GM18517 (cell line): ENCODE data around the gene FFAR1.
"Not testable (repeated sequence)": the region's sequence is repeated elsewhere in the genome, so short reads cannot be mapped to it uniquely, and the experiment has no call there.

Experiments
- ATAC-seq: cut with Tn5 transposase; IDR thresholded peaks from one replicate; pipeline ENCODE4 v1.9.1; 2021; ENCODE audit warnings: mild to moderate bottlenecking, moderate library complexity; ENCODE audit not compliant: unreplicated experiment

Gene FFAR1

GRCh38 chr19:35359395-35359794, 11.7 kb downstream of the FFAR1 start:
- not testable (repeated sequence) for ATAC-seq

- not testable (repeated sequence) for ATAC-seq
These were observed 12.4 kb downstream of the FFAR1 start for GRCh38 chr19:35360081-35360480.

GRCh38 chr19:35360880-35361420, 13.2 kb downstream of the FFAR1 start:
- no peak for ATAC-seq

GRCh38 chr19:35362261-35363000, 14.7 kb downstream of the FFAR1 start:
- no peak for ATAC-seq

- ATAC-seq: no peak
These were observed 15.4 kb downstream of the FFAR1 start for GRCh38 chr19:35363001-35363590.

- no peak for ATAC-seq
These were observed 16.2 kb downstream of the FFAR1 start for GRCh38 chr19:35363711-35364425.

- no peak for ATAC-seq
These were observed 17.6 kb downstream of the FFAR1 start for GRCh38 chr19:35365303-35365702.

GRCh38 chr19:35368378-35368777, 20.7 kb downstream of the FFAR1 start:
- ATAC-seq: no peak

GRCh38 chr19:35369522-35369921, 21.8 kb downstream of the FFAR1 start:
- ATAC-seq: no peak

GRCh38 chr19:35370722-35371121, 23.0 kb downstream of the FFAR1 start, which contains the start of gene GPR42:
TSS of gene GPR42 (plus strand) at chr19:35371068. CDS start at chr19:35371360, 292 bp downstream.
- no peak for ATAC-seq

GRCh38 chr19:35373492-35373891, 25.8 kb downstream of the FFAR1 start:
- no peak for ATAC-seq

- not testable (repeated sequence) for ATAC-seq
These were observed 26.3 kb downstream of the FFAR1 start for GRCh38 chr19:35374031-35374430.

GRCh38 chr19:35375505-35376307, 28.0 kb downstream of the FFAR1 start:
- ATAC-seq: no peak

GRCh38 chr19:35377656-35378055, 30.0 kb downstream of the FFAR1 start:
- ATAC-seq: no peak

- ATAC-seq: no peak
These were observed 30.7 kb downstream of the FFAR1 start for GRCh38 chr19:35378356-35378755.

GRCh38 chr19:35379545-35379944, 31.8 kb downstream of the FFAR1 start:
- ATAC-seq: not testable (repeated sequence)

GRCh38 chr19:35379992-35380391, 32.3 kb downstream of the FFAR1 start:
- ATAC-seq: no peak

- ATAC-seq: no peak
These were observed 32.9 kb downstream of the FFAR1 start for GRCh38 chr19:35380450-35381124.

- ATAC-seq: no peak
These were observed 33.6 kb downstream of the FFAR1 start for GRCh38 chr19:35381318-35381717.

GRCh38 chr19:35381926-35382325, 34.2 kb downstream of the FFAR1 start:
- ATAC-seq: no peak
